CD14-positive monocyte (primary cell): ENCODE data around the gene IMMP2L. TPM values are rescaled to one million over a fixed set of nuclear protein-coding genes. Genes with fewer than 3 reads are reported as not detected.

ENCODE experiments used
- DNase-seq, 3 donors: peaks; one replicate each; pipeline ENCODE4 v3.0.0-alpha.2; 2011 to 2022
- H2AFZ ChIP-seq: 2 replicates; pipeline ENCODE4 v1.6.0; 2012; ENCODE audit warnings: mild to moderate bottlenecking, low read depth, low read length, inconsistent platforms; ENCODE audit not compliant: insufficient read depth, poor library complexity, severe bottlenecking
- H3K27ac ChIP-seq, 2 donors: 1 replicate in 1 of 2; 2 replicates in 1 of 2; pipeline ENCODE4 v1.5.1; 2012 to 2013; ENCODE audit warnings: low read length in 2 of 2, control low read depth in 1 of 2, inconsistent platforms in 1 of 2, low read depth in 1 of 2, mild to moderate bottlenecking in 1 of 2
- H3K27me3 ChIP-seq, 2 donors: one replicate each; pipeline versions ENCODE4 v1.6.0 to v1.6.1; 2011 to 2013; ENCODE audit warnings: low read length in 2 of 2; ENCODE audit not compliant: control insufficient read depth in 2 of 2, insufficient read depth in 2 of 2
- H3K36me3 ChIP-seq, 2 donors: replicated peaks in 1 of 2; 1 replicate in 1 of 2; 2 replicates in 1 of 2; pipeline versions ENCODE4 v1.5.1 to v1.6.1; 2012 to 2013; ENCODE audit warnings: low read length in 2 of 2, control low read depth in 1 of 2, inconsistent platforms in 1 of 2, mild to moderate bottlenecking in 1 of 2; ENCODE audit not compliant: insufficient read depth in 2 of 2, control insufficient read depth in 1 of 2
- H3K4me1 ChIP-seq, 2 donors: 1 replicate in 1 of 2; 2 replicates in 1 of 2; pipeline versions ENCODE4 v1.5.1 to v1.6.1; 2012 to 2013; ENCODE audit warnings: low read length in 2 of 2, control low read depth in 1 of 2, inconsistent platforms in 1 of 2, mild to moderate bottlenecking in 1 of 2, moderate library complexity in 1 of 2; ENCODE audit not compliant: insufficient read depth in 2 of 2, control insufficient read depth in 1 of 2
- H3K4me2 ChIP-seq: replicated peaks from 2 replicates; pipeline ENCODE3; 2012; ENCODE audit warnings: low read length, moderate library complexity, mild to moderate bottlenecking; ENCODE audit not compliant: poor library complexity, severe bottlenecking; ENCODE audit errors: extremely low read depth
- H3K4me3 ChIP-seq, 3 experiments: fragments of 200-600 bp in 1 of 3; sonication (generic) in 1 of 3; replicated peaks in 1 of 3; 1 replicate in 2 of 3; 2 replicates in 1 of 3; pipeline ENCODE4 v1.5.1; 2011 to 2013; ENCODE audit warnings: low read length in 3 of 3, mild to moderate bottlenecking in 3 of 3, control low read depth in 2 of 3, low read depth in 2 of 3, inconsistent platforms in 1 of 3, moderate library complexity in 1 of 3
- H3K79me2 ChIP-seq: 2 replicates; pipeline ENCODE4 v1.6.0; 2012; ENCODE audit warnings: mild to moderate bottlenecking, control low read depth, inconsistent platforms, low read length, moderate library complexity; ENCODE audit not compliant: insufficient read depth
- H3K9ac ChIP-seq: 2 replicates; pipeline ENCODE4 v1.6.0; 2017; ENCODE audit warnings: low read length, mild to moderate bottlenecking; ENCODE audit not compliant: insufficient read depth, poor library complexity, severe bottlenecking
- H3K9me3 ChIP-seq, 2 donors: replicated peaks in 1 of 2; 1 replicate in 1 of 2; 2 replicates in 1 of 2; pipeline versions ENCODE4 v1.5.1 to v1.6.1; 2012 to 2013; ENCODE audit warnings: low read length in 2 of 2, control low read depth in 1 of 2; ENCODE audit not compliant: control insufficient read depth in 1 of 2, insufficient read depth in 1 of 2
- H4K20me1 ChIP-seq: 2 replicates; pipeline ENCODE4 v1.6.0; 2012; ENCODE audit warnings: mild to moderate bottlenecking, low read length, control low read depth, moderate library complexity; ENCODE audit not compliant: insufficient read depth
- H3K27ac Mint-ChIP-seq, 7 donors: one replicate each; pipeline ENCODE4 v1.8.0; 2020; ENCODE audit warnings: mild to moderate bottlenecking in 7 of 7, mixed read lengths in 7 of 7, moderate library complexity in 6 of 7, inconsistent platforms in 2 of 7
- H3K27me3 Mint-ChIP-seq, 3 donors: one replicate each; pipeline ENCODE4 v1.8.0; 2021 to 2022; ENCODE audit warnings: low read depth in 3 of 3, mild to moderate bottlenecking in 3 of 3, mixed read lengths in 3 of 3, moderate library complexity in 3 of 3, inconsistent platforms in 1 of 3
- H3K36me3 Mint-ChIP-seq, 2 donors: one replicate each; pipeline ENCODE4 v1.8.0; 2020; ENCODE audit warnings: mixed read lengths in 2 of 2, inconsistent platforms in 1 of 2, mild to moderate bottlenecking in 1 of 2
- H3K4me1 Mint-ChIP-seq: one replicate; pipeline ENCODE4 v1.8.0; 2020; ENCODE audit warnings: mild to moderate bottlenecking, mixed read lengths
- H3K4me3 Mint-ChIP-seq, 2 donors: one replicate each; pipeline ENCODE4 v1.8.0; 2020; ENCODE audit warnings: mild to moderate bottlenecking in 2 of 2, mixed read lengths in 2 of 2, moderate library complexity in 1 of 2
- H3K9me3 Mint-ChIP-seq, 7 donors: one replicate each; pipeline ENCODE4 v1.8.0; 2020 to 2022; ENCODE audit warnings: mixed read lengths in 7 of 7, mild to moderate bottlenecking in 6 of 7, moderate library complexity in 6 of 7, inconsistent platforms in 2 of 7
- WGBS: methylation state at CpG from one replicate; pipeline ENCODE4 v1.1.5; 2013; ENCODE audit warnings: missing lambda C conversion rate; ENCODE audit not compliant: insufficient coverage; 5-methylcytosine and 5-hydroxymethylcytosine counted together
- intact Hi-C, 2 donors: fragments of 100-400 bp; cut with micrococcal nuclease; formaldehyde crosslinking; loops; one replicate each; pipeline versions ENCODE4 v1.15.0 to v1.15.1; 2023
- polyA plus RNA-seq, 3 donors: library from polyadenylated mRNA; depleted of rRNA in 1 of 3; unstranded in 2 of 3; stranded (reverse) in 1 of 3; fragments of 300-500 nt in 2 of 3; fragments of >200 nt in 1 of 3; fragmentation: Illumina TruSeq in 2 of 3; gene quantifications; 1 replicate in 2 of 3; 2 replicates in 1 of 3; pipeline ENCODE4 v1.2.3, GENCODE V29; 2012 to 2021
- TF ChIP-seq, protein P1 (sequence below): fragments of 200-600 bp; IDR thresholded peaks from one replicate; pipeline ENCODE4 v1.8.0; 2022; ENCODE audit warnings: antibody characterized with exemption, mild to moderate bottlenecking

IMMP2L gene
- polyA plus RNA-seq, 3 donors: 1.9 to 6.4 (median 6.2) TPM

DNA sequence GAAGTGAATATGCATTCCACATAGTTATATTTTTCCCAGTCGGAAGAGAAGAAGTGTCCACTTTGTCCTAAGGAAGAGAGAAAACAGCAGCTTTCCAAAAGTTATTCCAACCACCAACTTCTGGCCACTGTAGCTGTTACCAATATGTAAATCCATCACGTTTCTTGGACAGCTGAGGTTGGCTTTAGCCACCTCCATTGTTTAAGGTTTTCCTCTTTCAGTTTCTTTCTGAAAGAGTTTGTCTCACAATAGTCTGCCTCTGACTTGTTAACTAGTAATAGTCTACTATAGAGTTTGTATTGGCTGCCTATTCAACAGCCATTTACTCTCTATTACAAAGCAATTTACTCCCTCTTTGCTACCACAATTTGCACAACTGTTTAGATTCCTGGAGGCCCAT is 929.0 kb downstream of the IMMP2L start:
- Histone ChIP-seq H2AFZ (no peak overlapping the region), H3K36me3 (no peaks in the 10 kb centered on the region), H3K4me1 (no peaks in the 10 kb centered on the region), H3K4me2 (no peak overlapping the region), H3K4me3 (no peak overlapping the region), H4K20me1 (no peaks in the 10 kb centered on the region), H3K9me3 (peaks cover 15 to 33% of the 10 kb centered on the region in 2 donors), H3K9ac (no peak overlapping the region), H3K79me2 (no peaks in the 10 kb centered on the region), H3K27ac (no peak overlapping the region), H3K27me3 (no peaks in the 10 kb centered on the region)
- Mint-ChIP-seq H3K27me3 (no peaks in the 10 kb centered on the region), H3K9me3 (peaks cover 0 to 11% (median 4%) of the 10 kb centered on the region in 7 donors), H3K4me1 (no peaks in the 10 kb centered on the region), H3K27ac (no peak overlapping the region), H3K36me3 (no peaks in the 10 kb centered on the region), H3K4me3 (no peak overlapping the region)
- WGBS: no CpG with 5 or more reads among the region's 2 CpGs
- TF ChIP-seq, protein P1, sequence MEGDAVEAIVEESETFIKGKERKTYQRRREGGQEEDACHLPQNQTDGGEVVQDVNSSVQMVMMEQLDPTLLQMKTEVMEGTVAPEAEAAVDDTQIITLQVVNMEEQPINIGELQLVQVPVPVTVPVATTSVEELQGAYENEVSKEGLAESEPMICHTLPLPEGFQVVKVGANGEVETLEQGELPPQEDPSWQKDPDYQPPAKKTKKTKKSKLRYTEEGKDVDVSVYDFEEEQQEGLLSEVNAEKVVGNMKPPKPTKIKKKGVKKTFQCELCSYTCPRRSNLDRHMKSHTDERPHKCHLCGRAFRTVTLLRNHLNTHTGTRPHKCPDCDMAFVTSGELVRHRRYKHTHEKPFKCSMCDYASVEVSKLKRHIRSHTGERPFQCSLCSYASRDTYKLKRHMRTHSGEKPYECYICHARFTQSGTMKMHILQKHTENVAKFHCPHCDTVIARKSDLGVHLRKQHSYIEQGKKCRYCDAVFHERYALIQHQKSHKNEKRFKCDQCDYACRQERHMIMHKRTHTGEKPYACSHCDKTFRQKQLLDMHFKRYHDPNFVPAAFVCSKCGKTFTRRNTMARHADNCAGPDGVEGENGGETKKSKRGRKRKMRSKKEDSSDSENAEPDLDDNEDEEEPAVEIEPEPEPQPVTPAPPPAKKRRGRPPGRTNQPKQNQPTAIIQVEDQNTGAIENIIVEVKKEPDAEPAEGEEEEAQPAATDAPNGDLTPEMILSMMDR: no peak
- DNase-seq: no peak
- intact Hi-C loops: no loop called here

DNA sequence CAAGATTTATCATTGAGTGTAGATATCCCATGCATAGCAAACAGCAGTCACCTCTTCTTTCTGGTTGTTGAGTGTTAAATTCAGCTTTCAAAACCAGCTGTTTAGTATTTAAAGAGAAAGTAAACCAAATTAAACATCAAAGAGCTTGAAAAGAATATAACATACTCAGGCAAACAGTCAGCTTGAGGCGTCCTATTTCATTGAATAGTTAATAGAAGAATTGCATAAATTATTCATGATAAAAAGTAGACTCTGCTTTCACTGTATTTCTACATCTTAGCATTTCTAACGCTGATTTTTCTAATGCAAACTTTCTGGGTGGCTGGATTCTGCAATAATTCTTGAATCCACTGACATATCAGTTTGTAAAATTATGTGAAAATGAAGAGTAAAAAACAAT is 935.9 kb downstream of the IMMP2L start:
- no peaks in the 10 kb centered on the region for H3K27me3 ChIP-seq
- no peak overlapping the region for H3K27ac ChIP-seq
- Mint-ChIP-seq H3K27ac (no peak overlapping the region), H3K4me1 (no peaks in the 10 kb centered on the region), H3K36me3 (no peaks in the 10 kb centered on the region), H3K9me3 (peaks cover 0 to 8% (median 4%) of the 10 kb centered on the region in 7 donors), H3K4me3 (no peak overlapping the region), H3K27me3 (no peaks in the 10 kb centered on the region)
- no peak for DNase-seq
- no peak overlapping the region for H3K4me3 ChIP-seq
- no peak overlapping the region for H3K9ac ChIP-seq
- no peak overlapping the region for H3K4me2 ChIP-seq
- intact Hi-C loops: no loop called here
- H3K4me1 ChIP-seq: no peaks in the 10 kb centered on the region
- TF ChIP-seq, protein P1: no peak
- WGBS: no CpG with 5 or more reads among the region's 2 CpGs
- peaks cover 14 to 23% of the 10 kb centered on the region in 2 donors for H3K9me3 ChIP-seq
- no peak overlapping the region for H2AFZ ChIP-seq
- no peaks in the 10 kb centered on the region for H3K79me2 ChIP-seq
- H3K36me3 ChIP-seq: no peaks in the 10 kb centered on the region
- H4K20me1 ChIP-seq: no peaks in the 10 kb centered on the region
